Epithelial cell of esophagus (primary cell): Measurements from ENCODE around the gene SLC29A1.
A peak's percentile ranks its signal among the peaks of the same experiment; 100 is the strongest.

ENCODE experiments used
- DNase-seq: peaks from one replicate; pipeline ENCODE4 v3.0.0; 2010; ENCODE audit warnings: low read depth
- H3K4me3 ChIP-seq: 2 replicates; pipeline ENCODE4 v1.5.1; 2011; ENCODE audit warnings: mild to moderate bottlenecking, low read length, control low read depth
- CTCF ChIP-seq: IDR thresholded peaks from 2 replicates; pipeline ENCODE4 v1.5.1; 2011; ENCODE audit warnings: low read depth, mild to moderate bottlenecking, low read length, control low read depth, inconsistent platforms; ENCODE audit not compliant: insufficient read depth; ENCODE audit errors: missing control alignments

Gene SLC29A1

GRCh38 chr6:44224029-44224964 lies 902 bp downstream of the SLC29A1 start:
- no peak for TF ChIP-seq CTCF
- H3K4me3 ChIP-seq = peak overlapping the region; percentile 55
- peak; percentile 52 for DNase-seq

GRCh38 chr6:44224965-44225305 lies 1.5 kb downstream of the SLC29A1 start:
- TF ChIP-seq CTCF = no peak
- H3K4me3 ChIP-seq = no peak overlapping the region
- DNase-seq = no peak

- H3K4me3 ChIP-seq = no peak overlapping the region
- no peak for TF ChIP-seq CTCF
- no peak for DNase-seq
Measured at GRCh38 chr6:44225579-44226325, 2.4 kb downstream of the SLC29A1 start.

GRCh38 chr6:44226368-44227147 lies 3.2 kb downstream of the SLC29A1 start:
- no peak overlapping the region for H3K4me3 ChIP-seq
- no peak for DNase-seq
- no peak for TF ChIP-seq CTCF

GRCh38 chr6:44227148-44227793 lies 3.9 kb downstream of the SLC29A1 start:
- H3K4me3 ChIP-seq = no peak overlapping the region
- TF ChIP-seq CTCF = no peak
- DNase-seq = no peak

GRCh38 chr6:44228031-44228430 lies 4.6 kb downstream of the SLC29A1 start:
- no peak for TF ChIP-seq CTCF
- no peak for DNase-seq
- no peak overlapping the region for H3K4me3 ChIP-seq
